ENCODE measurements around the gene ABL1.

ABL1 gene

GRCh38 chr9:130919559-130920145, 84.6 kb downstream of the ABL1 start:
- DNase-seq (ENCODE audit: low read depth): no peak

DNA sequence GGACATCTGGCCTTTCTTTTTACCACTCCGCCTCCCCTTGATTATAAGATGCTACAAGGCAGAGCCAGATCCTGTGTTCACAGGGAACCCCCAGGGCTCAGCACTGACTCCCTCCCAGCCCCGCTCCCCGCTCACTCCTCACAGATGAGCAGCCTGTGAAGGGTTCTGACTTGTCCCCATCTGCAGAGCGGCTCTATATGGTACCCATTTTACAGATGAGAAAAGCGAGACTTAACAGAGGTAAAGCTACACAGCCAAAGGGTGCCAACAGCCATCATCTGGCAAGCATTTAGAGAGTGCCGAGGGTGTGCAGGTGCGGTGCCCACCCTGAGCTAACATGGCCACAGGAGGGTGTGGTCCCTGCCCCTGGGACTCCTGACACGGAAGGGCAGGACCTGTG, 85.2 kb downstream of the ABL1 start:
- no peak for DNase-seq (ENCODE audit: low read depth)

DNA sequence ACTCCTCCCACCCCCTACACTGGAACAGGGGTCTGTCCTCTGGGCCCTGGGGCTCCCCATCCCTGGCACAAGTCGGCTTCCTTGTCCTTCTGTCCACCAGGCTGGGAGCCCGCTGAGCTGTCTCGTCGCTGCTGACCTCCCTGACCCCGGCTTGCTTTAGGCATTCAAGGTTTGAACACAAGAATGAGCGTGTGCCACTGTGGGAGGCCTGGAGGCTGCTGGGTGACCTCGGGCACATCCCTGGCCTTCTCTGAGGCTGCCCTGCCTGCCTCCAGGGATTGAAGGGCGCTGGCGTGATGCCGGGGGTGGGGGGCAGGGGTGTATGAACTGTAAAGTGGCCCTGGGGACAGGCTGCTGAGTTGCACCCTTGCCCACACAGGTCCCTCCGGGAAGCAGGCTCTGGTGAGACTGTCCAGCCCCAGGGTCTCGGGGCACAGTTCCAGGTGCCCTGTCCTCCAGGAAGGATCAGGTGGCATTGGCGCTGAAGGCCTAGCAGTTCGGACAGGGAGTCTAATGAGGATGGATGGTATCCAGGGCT, 85.8 kb downstream of the ABL1 start:
- DNase-seq (ENCODE audit: low read depth): no peak

DNA sequence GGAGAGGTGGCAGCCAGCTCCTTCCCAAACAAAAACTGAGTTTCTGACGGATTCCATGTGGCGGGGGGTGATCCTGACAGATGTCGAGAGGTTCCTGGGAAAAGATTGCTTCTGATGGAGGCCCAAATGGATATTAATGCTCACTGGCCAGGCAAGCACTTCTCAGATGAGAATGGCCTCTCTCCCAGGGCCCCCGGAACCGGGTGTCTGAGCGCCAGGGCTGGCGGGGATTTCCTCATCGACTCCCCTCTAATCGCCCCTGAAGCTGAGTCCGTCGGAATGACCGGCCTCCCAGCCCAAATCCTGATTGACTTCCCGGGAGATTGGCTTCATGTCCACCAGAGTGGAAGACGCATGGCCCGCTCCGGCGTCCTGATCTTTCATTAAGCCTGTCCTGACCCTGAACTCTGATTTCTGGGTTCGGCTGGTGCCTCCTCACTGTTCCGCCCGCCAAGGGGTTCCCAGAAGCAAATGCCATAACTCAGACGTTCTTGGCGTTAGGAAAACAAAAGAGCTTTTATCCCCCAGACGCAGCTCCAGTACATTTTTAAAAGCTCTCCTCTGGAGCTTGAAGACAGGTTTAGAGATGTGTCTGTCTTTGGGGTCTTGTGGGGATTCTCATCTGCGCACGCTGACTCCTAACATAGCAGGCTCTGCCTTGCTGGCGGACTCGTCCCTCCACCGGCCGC, 86.4 kb downstream of the ABL1 start:
- DNase-seq (ENCODE audit: low read depth): no peak

GRCh38 chr9:130921989-130922892, 87.2 kb downstream of the ABL1 start:
- DNase-seq (ENCODE audit: low read depth): no peak

DNA sequence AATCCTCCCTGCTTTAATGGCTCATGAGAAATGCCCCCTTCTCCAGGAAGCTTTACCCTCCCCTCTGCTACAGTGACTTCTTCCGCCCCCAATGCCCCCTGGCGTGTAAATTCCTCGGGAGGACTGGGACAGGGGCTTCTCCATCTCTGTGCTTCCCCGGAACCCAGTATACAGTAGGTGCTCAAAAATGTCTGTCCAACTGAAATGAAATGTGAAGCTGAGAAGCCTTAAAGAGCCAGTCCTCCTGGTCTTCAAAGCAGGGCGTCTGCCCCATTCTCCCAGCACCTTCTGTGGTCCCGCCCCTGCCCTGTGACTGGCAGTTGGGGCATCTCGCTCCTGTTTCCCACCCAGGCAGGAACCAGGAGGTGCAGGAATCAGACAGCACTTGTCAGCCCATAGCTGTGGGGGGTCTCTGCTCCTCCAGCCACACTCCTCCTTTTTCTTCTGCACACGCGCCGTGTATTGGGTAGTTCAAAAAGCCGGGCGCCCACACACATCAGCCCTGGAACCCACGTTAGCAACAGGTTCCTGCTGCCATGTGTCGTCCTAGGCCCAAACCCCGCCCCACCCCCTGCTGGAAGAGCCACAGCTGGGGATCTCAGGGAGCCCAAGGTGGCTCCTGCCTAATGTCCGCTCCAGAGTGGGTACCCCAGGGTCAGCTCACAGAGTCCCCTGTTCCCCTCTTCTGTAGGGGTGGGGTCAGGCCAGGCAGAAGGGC, 88.0 kb downstream of the ABL1 start:
- no peak for DNase-seq (ENCODE audit: low read depth)

- no peak for DNase-seq (ENCODE audit: low read depth)
Measured at GRCh38 chr9:130923611-130924447, 88.8 kb downstream of the ABL1 start.

GRCh38 chr9:130924448-130924788, 89.4 kb downstream of the ABL1 start:
- DNase-seq (ENCODE audit: low read depth): no peak

GRCh38 chr9:130925050-130925678, 90.1 kb downstream of the ABL1 start:
- no peak for DNase-seq (ENCODE audit: low read depth)

DNA sequence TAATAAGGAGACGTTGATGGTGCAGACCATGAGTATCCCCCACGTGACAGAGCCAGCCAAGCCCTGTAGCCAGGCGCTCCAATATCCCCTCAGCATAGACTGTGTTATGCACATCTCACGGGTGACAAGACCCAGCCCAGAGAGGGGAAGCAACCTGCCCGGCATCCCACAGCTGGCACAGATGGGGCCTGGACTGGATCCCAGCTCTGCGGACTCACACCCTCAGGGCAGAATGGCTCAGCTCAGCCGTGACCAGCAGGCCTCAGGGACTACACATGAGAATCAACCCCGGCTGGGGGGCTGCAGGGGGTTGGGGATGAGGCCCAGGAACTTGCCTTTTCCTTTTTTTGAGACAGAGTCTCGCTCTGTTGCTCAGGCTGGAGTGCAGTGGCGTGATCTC, 92.3 kb downstream of the ABL1 start:
- no peak for DNase-seq (ENCODE audit: low read depth)

DNA sequence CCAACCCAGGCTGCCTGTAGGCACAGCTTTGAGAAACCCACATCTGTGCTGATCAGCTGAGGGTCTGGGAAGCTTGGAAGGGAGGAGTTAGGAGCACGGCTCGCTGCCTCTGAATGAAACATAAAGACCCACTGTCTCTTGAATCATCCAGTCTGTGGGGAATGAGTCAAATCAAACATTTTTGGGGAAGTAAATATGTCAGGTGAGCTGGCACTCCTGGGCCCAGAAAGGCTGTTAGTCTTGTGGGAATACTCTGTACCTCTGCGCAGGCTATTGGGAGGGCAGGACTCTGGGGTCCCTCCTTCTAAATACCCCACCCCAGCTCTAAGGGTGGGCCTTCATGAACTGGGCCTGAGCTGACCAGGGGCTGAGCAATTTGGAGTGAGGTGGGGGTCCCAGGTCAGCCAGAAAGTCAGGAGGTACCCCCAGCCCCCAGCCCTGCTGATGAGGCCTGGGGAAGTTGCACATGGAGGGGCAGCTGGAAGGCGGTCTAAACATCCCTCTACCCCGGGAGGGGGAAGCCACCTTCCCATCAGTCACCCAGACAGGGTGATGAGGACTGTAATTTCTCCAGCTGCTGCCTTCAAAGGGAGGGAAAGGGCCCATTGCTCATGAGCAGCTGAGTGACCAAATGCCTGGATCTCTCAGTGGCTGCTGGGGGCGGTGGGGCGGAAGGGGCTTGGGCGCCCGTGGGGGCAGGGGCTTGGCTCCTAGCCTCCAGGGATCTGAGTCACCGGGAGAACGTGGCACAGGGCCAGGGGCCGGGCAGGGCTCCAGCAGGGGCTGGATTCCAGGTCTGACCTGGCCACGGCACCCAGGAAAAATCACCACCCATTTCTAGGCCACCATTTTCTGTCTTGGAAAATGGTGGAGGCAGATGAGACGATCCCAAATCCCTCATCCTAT, 93.2 kb downstream of the ABL1 start:
- peak; percentile 71 for DNase-seq (ENCODE audit: low read depth)

- no peak for DNase-seq (ENCODE audit: low read depth)
Measured at GRCh38 chr9:130929571-130930038, 94.6 kb downstream of the ABL1 start.

GRCh38 chr9:130930132-130930803, 95.2 kb downstream of the ABL1 start:
- DNase-seq (ENCODE audit: low read depth): no peak

GRCh38 chr9:130930804-130931349, 95.8 kb downstream of the ABL1 start:
- DNase-seq (ENCODE audit: low read depth): no peak

- DNase-seq (ENCODE audit: low read depth): no peak
Measured at GRCh38 chr9:130931508-130932254, 96.6 kb downstream of the ABL1 start.

DNA sequence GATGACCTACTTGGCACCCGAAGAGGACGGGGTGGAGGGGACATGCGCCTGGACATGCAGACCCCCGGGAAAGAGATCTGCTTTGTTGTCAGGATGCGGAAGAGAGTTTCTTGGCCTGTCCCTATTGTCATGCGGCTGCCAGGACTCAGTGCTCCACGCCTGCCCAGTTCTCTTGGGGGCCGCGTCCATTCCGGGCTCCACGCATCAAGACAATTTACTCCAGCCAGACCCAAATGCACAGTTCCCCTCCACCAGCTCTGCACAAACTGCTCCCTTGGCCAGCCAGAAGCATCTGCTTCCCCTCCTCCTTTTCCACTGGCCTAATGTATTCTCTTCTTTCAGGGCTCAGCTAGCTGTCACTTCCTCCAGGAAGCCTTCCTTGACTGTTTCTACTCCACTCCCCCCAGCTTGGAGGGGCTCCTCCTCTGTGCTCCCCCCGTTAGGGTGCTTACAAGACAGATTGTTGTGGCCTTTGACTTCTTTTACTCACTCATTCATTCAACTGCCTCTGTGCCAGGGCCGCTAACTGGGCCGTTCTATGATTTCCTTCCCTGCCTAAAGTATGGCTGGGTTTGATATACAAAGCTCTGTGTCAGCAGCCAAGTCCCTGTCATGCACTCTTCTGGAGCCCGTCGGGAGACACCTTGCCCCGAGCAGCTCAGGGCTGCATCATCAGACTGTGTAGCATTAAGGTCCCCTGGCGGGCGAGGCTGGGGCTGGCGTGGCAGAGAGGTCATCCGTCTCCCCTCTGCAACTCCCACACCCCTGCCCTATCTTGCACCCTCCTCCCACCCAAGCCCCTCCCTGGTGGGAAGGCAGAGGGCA, 97.4 kb downstream of the ABL1 start:
- no peak for DNase-seq (ENCODE audit: low read depth)

Data from amniotic epithelial cell (primary cell).